TTC549 (cell line): ENCODE results near the gene IL23R.
A peak's percentile ranks its signal among the peaks of the same experiment; 100 is the strongest.
"Not testable (repeated sequence)": the region's sequence is repeated elsewhere in the genome, so short reads cannot be mapped to it uniquely, and the experiment has no call there.

Experiments used
- FAIRE-seq: peaks from 2 replicates; lab custom pipeline; 2012; peaks lifted over from hg19 to GRCh38; lab: Jason Lieb, UNC

Gene IL23R

GRCh38 chr1:67192902-67193301 lies 26.6 kb downstream of the IL23R start:
- no peak for FAIRE-seq

GRCh38 chr1:67193704-67194103 lies 27.4 kb downstream of the IL23R start:
- FAIRE-seq: no peak

GRCh38 chr1:67194209-67194863 lies 28.1 kb downstream of the IL23R start:
- FAIRE-seq: no peak

GRCh38 chr1:67200755-67201154 lies 34.5 kb downstream of the IL23R start:
- no peak for FAIRE-seq

GRCh38 chr1:67201891-67202290 lies 35.6 kb downstream of the IL23R start:
- FAIRE-seq: no peak

- no peak for FAIRE-seq
These were observed 38.2 kb downstream of the IL23R start for GRCh38 chr1:67204298-67204980.

GRCh38 chr1:67207398-67207797 lies 41.1 kb downstream of the IL23R start:
- not testable (repeated sequence) for FAIRE-seq

GRCh38 chr1:67208217-67208616 lies 42.0 kb downstream of the IL23R start:
- no peak for FAIRE-seq

GRCh38 chr1:67209521-67209920 lies 43.3 kb downstream of the IL23R start:
- no peak for FAIRE-seq

- FAIRE-seq: peak; percentile 89
These were observed 45.6 kb downstream of the IL23R start for GRCh38 chr1:67211589-67212563.

GRCh38 chr1:67213164-67213563 lies 46.9 kb downstream of the IL23R start:
- peak; percentile 29 for FAIRE-seq

GRCh38 chr1:67213948-67214347 lies 47.7 kb downstream of the IL23R start:
- no peak for FAIRE-seq

- FAIRE-seq: peak; percentile 83
These were observed 48.3 kb downstream of the IL23R start for GRCh38 chr1:67214420-67215174.

GRCh38 chr1:67216401-67216800 lies 50.1 kb downstream of the IL23R start:
- FAIRE-seq: no peak

- FAIRE-seq: no peak
These were observed 51.2 kb downstream of the IL23R start for GRCh38 chr1:67217417-67217816.

- no peak for FAIRE-seq
These were observed 51.7 kb downstream of the IL23R start for GRCh38 chr1:67217938-67218337.

- no peak for FAIRE-seq
These were observed 58.6 kb downstream of the IL23R start for GRCh38 chr1:67224856-67225255.

- FAIRE-seq: no peak
These were observed 60.4 kb downstream of the IL23R start for GRCh38 chr1:67226688-67227087.

- FAIRE-seq: no peak
These were observed 60.9 kb downstream of the IL23R start for GRCh38 chr1:67227196-67227595.

GRCh38 chr1:67228791-67229190 lies 62.5 kb downstream of the IL23R start:
- FAIRE-seq: no peak

GRCh38 chr1:67230539-67230938 lies 64.3 kb downstream of the IL23R start:
- no peak for FAIRE-seq

GRCh38 chr1:67236277-67236676 lies 70.0 kb downstream of the IL23R start:
- FAIRE-seq: no peak
